Smooth muscle cell (in vitro differentiated cells): ENCODE measurements around the gene TBC1D22A. TPM values are rescaled to one million over a fixed set of nuclear protein-coding genes. Genes with fewer than 3 reads are reported as not detected.

ENCODE experiments used
- DNase-seq: peaks from one replicate; lab custom pipeline; 2025; ENCODE audit not compliant: unreplicated experiment; lab: John Stamatoyannopoulos, UW
- H2AFZ ChIP-seq: fragments of 200-600 bp; sonication (generic); 2 replicates; pipeline ENCODE4 v1.6.0; 2016; ENCODE audit warnings: antibody characterized with exemption, low read depth, mild to moderate bottlenecking
- H3F3A ChIP-seq: fragments of 200-600 bp; sonication (generic); 2 replicates; pipeline ENCODE4 v1.6.0; 2017; ENCODE audit warnings: antibody characterized with exemption, low read depth
- H3K27ac ChIP-seq: fragments of 200-600 bp; sonication (generic); 2 replicates; pipeline ENCODE4 v1.5.1; 2016; ENCODE audit warnings: low read depth, mild to moderate bottlenecking
- H3K27me3 ChIP-seq: fragments of 200-600 bp; sonication (generic); 2 replicates; pipeline ENCODE4 v1.6.1; 2016; ENCODE audit warnings: low read depth, mild to moderate bottlenecking
- H3K36me3 ChIP-seq: fragments of 200-600 bp; sonication (generic); 2 replicates; pipeline ENCODE4 v1.5.1; 2016; ENCODE audit warnings: low read depth
- H3K4me1 ChIP-seq: fragments of 200-600 bp; sonication (generic); 2 replicates; pipeline ENCODE4 v1.5.1; 2016; ENCODE audit warnings: low read depth
- H3K4me2 ChIP-seq: fragments of 200-600 bp; sonication (generic); 2 replicates; pipeline ENCODE4 v1.6.0; 2016; ENCODE audit warnings: mild to moderate bottlenecking
- H3K4me3 ChIP-seq: fragments of 200-600 bp; sonication (generic); 2 replicates; pipeline ENCODE4 v1.5.1; 2016; ENCODE audit warnings: mild to moderate bottlenecking
- H3K79me2 ChIP-seq: fragments of 200-600 bp; sonication (generic); 2 replicates; pipeline ENCODE4 v1.6.0; 2016; ENCODE audit warnings: low read depth, mild to moderate bottlenecking
- H3K9ac ChIP-seq: fragments of 200-600 bp; sonication (generic); 2 replicates; pipeline ENCODE4 v1.6.0; 2016; ENCODE audit warnings: low read depth
- H3K9me3 ChIP-seq: fragments of 200-600 bp; sonication (generic); replicated peaks from 2 replicates; pipeline ENCODE4 v1.5.1; 2016; ENCODE audit warnings: low read depth
- H4K20me1 ChIP-seq: fragments of 200-600 bp; sonication (generic); 2 replicates; pipeline ENCODE4 v1.6.0; 2016; ENCODE audit warnings: low read depth
- CTCF ChIP-seq: fragments of 200-600 bp; sonication (generic); IDR thresholded peaks from 2 replicates; pipeline ENCODE4 v1.5.1; 2017; ENCODE audit warnings: borderline replicate concordance, mild to moderate bottlenecking, antibody characterized with exemption; ENCODE audit not compliant: insufficient read depth, poor library complexity, severe bottlenecking
- WGBS: methylation state at CpG from one replicate; pipeline ENCODE4 v1.1.7; 2016; ENCODE audit warnings: low lambda C conversion rate; 5-methylcytosine and 5-hydroxymethylcytosine counted together
- polyA plus RNA-seq: library from polyadenylated mRNA; unstranded; fragments of >200 nt; fragmentation: Nextera tagmentation; extraction: Ambion mirVana; gene quantifications from 2 replicates; pipeline ENCODE4 v1.2.1, GENCODE V29; 2016
- total RNA-seq: library from RNA; depleted of rRNA; stranded (reverse); fragments of >200 nt; gene quantifications from 2 replicates; pipeline ENCODE4 v1.2.3, GENCODE V29; 2014

Gene TBC1D22A
- total and polyA plus RNA-seq, 2 experiments from 2014 or later: 12.5 to 14.4 TPM

DNA sequence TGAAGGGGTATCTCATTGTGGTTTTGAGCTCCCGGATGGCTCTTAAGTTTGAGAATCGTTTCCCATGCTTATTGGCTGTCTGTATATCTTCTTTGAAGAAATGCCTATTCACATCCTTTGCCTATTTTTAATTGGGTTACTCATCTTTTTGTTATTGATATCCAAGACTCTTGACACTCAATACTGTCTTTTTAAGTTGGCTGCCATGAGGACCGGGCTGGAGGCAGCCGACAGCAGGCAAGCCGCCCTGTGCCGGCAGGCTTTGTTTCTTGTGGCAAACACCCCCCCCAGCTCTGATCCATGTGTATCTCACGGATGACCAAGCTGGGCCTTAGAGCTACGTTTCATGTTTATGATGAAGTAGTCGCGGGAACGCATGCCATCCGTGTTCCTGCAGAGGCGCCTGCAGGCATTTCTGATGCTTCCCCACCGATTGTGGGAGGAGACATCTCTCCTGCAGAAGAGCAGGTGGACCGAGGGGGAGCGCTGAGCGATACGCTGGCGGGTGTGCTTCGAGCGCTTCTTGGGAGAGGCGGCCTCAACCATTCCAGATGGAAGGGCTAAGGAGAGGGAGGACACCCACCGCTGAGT lies 95.8 kb downstream of the TBC1D22A start:
- peaks cover 25% of the 10 kb centered on the region for H4K20me1 ChIP-seq
- DNase-seq: no peak
- TF ChIP-seq CTCF: no peak
- no peak overlapping the region for H2AFZ ChIP-seq
- H3K4me1 ChIP-seq: no peaks in the 10 kb centered on the region
- no peaks in the 10 kb centered on the region for H3F3A ChIP-seq
- H3K36me3 ChIP-seq: no peaks in the 10 kb centered on the region
- no peak overlapping the region for H3K4me2 ChIP-seq
- no peak overlapping the region for H3K9ac ChIP-seq
- no peak overlapping the region for H3K27ac ChIP-seq
- H3K27me3 ChIP-seq: no peaks in the 10 kb centered on the region
- no peak overlapping the region for H3K4me3 ChIP-seq
- no peaks in the 10 kb centered on the region for H3K9me3 ChIP-seq
- peaks cover 4% of the 10 kb centered on the region for H3K79me2 ChIP-seq
- 99% methylated on average over 23 of the region's 23 CpGs for WGBS

DNA sequence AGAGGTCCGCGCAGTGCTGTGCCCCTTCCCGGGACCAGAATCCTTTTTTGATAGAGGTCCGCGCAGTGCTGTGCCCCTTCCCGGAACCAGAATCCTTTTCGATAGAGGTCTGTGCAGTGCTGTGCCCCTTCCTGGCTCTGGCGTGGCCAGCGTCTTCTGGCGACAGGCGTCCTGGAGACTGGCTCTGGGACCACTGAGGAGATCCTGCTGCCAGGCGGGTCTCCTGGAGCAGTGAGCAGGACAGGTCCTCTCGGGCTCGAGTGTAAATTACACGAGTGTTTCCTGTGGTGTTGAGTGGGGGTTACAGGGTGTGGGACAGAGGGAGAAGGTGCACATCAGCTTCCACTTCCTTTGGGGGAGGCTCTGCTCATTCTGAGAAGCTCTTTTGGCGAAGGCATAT lies 98.1 kb downstream of the TBC1D22A start:
- H3K36me3 ChIP-seq: no peaks in the 10 kb centered on the region
- H3F3A ChIP-seq: no peaks in the 10 kb centered on the region
- H3K9me3 ChIP-seq: no peaks in the 10 kb centered on the region
- H3K4me1 ChIP-seq: no peaks in the 10 kb centered on the region
- H3K4me2 ChIP-seq: no peak overlapping the region
- no peak overlapping the region for H3K27ac ChIP-seq
- TF ChIP-seq CTCF: no peak
- H4K20me1 ChIP-seq: peaks cover 26% of the 10 kb centered on the region
- no peak overlapping the region for H3K9ac ChIP-seq
- DNase-seq: no peak
- peaks cover 4% of the 10 kb centered on the region for H3K79me2 ChIP-seq
- no peak overlapping the region for H3K4me3 ChIP-seq
- no peaks in the 10 kb centered on the region for H3K27me3 ChIP-seq
- whole genome bisulfite sequencing: 97% methylated on average over 16 of the region's 16 CpGs
- H2AFZ ChIP-seq: no peak overlapping the region

DNA sequence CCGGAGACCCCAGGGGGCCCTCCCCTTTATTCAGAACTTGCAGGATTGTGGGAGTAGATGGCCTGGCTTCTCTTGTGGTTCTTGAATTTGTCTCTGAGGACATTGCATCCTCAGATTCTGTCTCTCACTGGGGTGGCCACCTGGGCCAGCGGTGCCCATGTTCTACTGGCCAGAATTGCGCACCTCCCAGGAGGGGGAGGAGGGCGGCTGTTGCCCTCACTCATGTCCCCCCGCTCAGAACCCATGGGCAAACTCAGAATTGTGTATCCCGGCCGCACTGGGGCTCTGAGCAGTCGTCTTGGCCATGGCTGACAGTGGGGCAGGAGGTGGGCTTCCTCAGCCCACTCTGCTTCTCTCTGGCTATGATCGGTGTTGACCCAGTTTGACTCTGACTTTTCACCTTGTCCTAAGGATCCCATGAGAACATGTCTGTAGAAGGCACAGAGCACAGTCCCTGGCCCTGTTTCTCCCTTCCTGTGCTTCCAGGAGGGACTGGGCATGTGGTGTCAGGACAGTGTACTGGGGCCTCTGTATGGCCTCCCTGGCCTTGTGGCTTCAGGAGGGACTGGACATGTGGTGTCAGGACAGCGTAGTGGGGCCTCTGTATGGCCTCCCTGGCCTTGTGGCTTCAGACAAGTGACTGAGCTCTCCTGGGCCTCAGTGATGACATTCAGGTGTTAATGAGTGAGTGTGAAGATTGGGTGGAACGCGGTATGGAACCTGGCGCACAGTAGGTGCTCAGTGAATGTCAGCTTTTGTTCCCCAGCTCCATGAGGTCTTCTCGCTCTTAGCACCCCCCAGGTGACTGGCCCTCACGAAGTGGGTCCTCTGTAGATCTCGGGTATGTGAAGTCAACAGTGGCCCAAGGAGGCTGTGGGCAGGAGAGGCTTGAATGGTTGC lies 99.3 kb downstream of the TBC1D22A start:
- H3F3A ChIP-seq: peaks cover 5% of the 10 kb centered on the region
- H2AFZ ChIP-seq: no peak overlapping the region
- H3K9me3 ChIP-seq: no peaks in the 10 kb centered on the region
- peaks cover 26% of the 10 kb centered on the region for H4K20me1 ChIP-seq
- H3K27ac ChIP-seq: no peak overlapping the region
- H3K27me3 ChIP-seq: no peaks in the 10 kb centered on the region
- no peak overlapping the region for H3K4me3 ChIP-seq
- H3K4me2 ChIP-seq: no peak overlapping the region
- no peak for TF ChIP-seq CTCF
- 98% methylated on average over 16 of the region's 16 CpGs for WGBS
- H3K4me1 ChIP-seq: no peaks in the 10 kb centered on the region
- H3K36me3 ChIP-seq: no peaks in the 10 kb centered on the region
- peaks cover 4% of the 10 kb centered on the region for H3K79me2 ChIP-seq
- H3K9ac ChIP-seq: no peak overlapping the region
- no peak for DNase-seq
